HG02943 (cell line): ENCODE results near the gene FAM83G.
"Not testable (repeated sequence)": the region's sequence is repeated elsewhere in the genome, so short reads cannot be mapped to it uniquely, and the experiment has no call there.

ENCODE experiments used
- ATAC-seq: cut with Tn5 transposase; IDR thresholded peaks from one replicate; pipeline ENCODE4 v1.9.1; 2021; ENCODE audit warnings: mild to moderate bottlenecking, low read depth, moderate library complexity; ENCODE audit not compliant: unreplicated experiment

FAM83G gene

DNA sequence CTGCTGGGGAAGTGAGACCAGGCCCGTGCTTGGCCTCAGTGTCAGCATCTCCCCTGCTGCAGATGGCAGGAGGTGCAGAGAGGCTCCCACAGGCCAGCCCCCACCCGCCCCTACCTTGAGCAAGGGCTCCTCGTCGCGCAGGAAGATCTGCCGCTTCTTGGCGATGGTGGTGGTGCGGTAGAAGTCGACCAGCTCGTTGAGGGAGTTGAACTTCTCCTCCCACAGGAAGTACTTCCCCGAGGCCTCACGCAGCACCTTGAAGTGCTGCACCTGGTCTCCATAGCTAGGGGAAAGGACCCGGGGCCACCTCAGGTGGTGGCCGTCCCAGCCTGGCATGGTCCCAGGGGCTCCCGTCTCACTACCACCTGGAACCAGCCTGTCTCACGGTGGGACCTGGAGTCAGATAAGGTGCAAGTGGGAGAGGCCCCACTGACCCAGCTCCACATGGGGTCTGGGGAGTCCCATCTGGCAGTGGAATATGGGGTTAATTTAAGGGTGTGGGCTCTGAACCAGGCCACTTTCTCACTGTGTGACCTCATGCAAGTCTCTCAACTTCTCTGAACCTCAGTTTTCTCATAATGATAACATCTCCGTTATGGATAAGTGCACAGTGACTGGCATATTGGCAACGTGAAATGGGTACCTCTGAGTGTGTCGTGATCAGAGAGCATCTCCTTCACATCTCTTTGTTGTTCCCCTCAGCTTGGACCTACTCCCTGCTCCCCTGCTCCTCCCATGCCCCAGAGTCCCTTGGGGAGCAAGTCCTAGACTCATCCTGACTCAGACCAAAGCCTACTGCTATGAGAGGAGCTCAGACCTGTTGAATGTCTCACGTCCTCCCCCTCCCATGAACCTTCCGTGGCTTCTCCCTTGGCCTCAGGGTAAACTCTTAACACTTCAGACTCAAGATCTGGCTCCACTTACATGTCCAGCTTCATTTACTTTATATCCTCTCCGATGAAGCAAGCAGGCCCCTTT, 19.8 kb upstream of the FAM83G start:
- ATAC-seq: no peak

GRCh38 chr17:19023209-19023999, 18.8 kb upstream of the FAM83G start:
- no peak for ATAC-seq

GRCh38 chr17:19022747-19023146, 18.2 kb upstream of the FAM83G start:
- ATAC-seq: no peak

GRCh38 chr17:19022128-19022527, 17.6 kb upstream of the FAM83G start:
- no peak for ATAC-seq

- no peak for ATAC-seq
Observed at GRCh38 chr17:19021622-19022083, 17.1 kb upstream of the FAM83G start.

DNA sequence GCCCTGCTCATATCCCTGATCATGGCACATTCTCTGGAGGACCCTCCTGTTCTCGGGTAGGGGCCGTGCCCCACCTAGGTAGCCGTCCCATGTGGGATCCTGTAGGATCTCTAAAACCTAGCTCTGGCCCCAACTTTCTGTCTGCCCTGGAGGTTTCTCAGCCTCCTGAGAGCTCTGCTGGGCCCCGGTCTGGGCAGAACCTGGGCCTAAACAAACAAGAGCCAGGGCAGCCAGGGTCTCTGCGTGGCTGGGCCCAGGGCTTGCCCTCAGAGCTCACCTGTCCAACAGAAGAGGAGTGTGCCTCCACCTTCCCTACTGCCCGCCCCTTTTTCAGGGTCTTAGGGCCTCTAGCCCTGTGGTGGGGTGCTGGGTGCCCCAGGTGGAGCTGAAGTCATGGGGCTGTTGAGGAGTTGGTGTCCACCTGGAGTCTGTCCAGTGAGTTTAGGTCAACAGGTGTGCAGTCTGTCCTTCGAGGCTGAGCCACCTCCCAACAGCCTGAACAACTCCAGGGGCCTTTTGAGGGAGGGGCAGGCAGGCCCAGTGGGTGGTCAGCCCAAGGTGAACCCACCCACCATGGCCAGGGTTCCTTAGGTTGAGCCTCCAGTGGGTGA, 16.6 kb upstream of the FAM83G start:
- ATAC-seq: not testable (repeated sequence)

- ATAC-seq: no peak
Observed at GRCh38 chr17:19020016-19020415, 15.5 kb upstream of the FAM83G start.

- ATAC-seq: no peak
Observed at GRCh38 chr17:19019041-19019941, 14.7 kb upstream of the FAM83G start.

DNA sequence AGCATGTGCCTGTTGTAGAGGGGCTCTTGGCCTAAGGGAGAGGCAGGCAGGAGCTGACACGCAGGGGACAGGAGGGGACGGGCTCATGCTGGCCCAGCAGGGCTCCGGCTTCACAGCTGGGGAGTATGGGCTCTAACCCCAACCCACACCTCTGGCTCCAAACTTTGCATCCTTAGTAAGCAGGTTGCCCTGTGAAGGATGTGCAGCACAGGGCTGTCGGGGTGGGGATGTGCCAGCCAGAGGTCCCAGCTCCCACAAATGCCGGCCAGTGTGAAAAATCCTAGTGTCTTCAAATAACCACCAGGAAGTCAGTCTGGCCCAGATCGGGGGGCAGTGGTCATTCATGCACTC, 14.0 kb upstream of the FAM83G start:
- no peak for ATAC-seq

DNA sequence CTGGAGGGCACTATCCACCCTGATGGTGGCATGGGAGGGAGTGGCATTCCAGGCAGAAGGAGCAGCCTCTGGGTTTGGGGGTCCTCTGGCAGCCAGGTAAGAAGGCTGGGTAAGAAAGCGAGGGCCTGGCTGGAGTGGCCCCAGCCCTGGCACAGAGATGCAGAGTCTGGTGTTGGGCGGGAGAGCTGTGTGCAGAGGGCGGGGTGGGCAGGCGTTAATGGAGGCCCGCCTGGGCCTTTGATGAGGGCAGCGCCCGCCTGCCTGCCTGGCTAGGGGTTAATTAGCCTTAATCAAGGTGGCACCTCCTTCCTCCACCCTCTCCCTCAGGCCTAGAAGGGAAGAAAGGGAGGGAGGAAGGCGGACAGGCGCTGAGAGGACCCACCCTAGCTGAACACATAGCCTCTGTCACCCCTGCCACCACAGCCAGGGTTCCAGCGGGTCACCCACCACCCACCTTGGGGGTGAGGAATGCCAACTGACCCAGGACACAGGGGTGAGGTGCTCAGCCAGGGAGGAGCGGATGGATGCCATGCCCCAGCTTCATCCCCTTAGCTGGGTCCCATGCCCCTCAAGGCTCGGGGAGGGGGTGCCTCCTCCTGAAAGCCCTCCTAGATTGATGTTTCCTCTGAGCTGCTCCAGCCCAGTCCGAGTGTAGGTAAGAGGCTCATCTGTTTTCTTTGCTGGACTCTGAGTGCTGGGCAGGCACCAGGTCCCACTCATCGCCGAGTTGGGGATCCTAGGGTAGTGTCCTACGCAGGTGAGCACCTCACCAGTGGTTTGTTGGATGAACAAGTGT, 13.4 kb upstream of the FAM83G start:
- ATAC-seq: no peak

GRCh38 chr17:19017401-19017800, 12.8 kb upstream of the FAM83G start:
- ATAC-seq: no peak

DNA sequence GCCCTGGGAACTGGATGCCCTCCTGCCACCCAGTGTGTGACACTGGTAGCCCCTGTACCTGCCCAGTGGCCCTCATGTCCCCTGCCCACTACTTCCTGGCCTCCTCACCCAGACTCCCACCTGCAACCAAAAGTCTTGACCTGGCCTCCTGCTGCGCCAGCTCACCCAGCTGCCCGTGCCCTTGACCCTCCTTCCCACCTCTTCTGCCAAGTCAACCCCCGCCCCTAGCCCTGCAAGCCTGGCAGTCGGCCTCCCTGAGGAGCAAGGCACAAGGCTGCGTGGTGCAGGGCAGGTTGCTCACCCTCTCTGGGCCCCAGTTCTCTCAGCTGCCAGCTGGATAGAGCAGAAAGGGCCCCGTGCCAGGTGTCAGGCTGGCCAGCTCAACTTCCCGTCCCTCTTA, 12.3 kb upstream of the FAM83G start:
- no peak for ATAC-seq

- ATAC-seq: no peak
Observed at GRCh38 chr17:19016297-19016696, 11.7 kb upstream of the FAM83G start.

- ATAC-seq: no peak
Observed at GRCh38 chr17:19015428-19015827, 10.9 kb upstream of the FAM83G start.

DNA sequence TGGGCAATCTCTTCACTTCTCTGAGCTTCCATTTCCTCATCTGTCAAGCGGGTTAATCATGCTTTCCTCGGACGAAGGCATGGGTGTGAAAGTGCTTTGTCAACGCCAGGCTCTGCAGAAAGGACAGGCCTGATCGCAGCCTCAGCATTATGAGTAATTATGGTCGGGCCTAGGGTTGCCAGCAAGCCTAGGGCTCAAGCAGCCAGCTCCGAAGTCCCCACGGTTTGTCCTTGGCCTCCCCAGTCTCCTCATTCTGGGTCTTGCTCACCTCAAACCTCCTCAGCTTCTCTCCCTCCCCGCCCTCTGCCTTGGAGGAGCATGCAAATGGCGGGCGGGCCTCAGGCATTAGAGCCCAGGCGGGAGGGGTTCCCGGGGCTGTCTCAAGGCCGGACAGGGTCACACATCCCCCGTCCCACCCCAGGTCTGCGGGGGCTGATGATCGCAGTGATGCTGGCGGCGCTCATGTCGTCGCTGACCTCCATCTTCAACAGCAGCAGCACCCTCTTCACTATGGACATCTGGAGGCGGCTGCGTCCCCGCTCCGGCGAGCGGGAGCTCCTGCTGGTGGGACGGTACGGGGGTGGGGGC, 10.2 kb upstream of the FAM83G start:
- no peak for ATAC-seq

DNA sequence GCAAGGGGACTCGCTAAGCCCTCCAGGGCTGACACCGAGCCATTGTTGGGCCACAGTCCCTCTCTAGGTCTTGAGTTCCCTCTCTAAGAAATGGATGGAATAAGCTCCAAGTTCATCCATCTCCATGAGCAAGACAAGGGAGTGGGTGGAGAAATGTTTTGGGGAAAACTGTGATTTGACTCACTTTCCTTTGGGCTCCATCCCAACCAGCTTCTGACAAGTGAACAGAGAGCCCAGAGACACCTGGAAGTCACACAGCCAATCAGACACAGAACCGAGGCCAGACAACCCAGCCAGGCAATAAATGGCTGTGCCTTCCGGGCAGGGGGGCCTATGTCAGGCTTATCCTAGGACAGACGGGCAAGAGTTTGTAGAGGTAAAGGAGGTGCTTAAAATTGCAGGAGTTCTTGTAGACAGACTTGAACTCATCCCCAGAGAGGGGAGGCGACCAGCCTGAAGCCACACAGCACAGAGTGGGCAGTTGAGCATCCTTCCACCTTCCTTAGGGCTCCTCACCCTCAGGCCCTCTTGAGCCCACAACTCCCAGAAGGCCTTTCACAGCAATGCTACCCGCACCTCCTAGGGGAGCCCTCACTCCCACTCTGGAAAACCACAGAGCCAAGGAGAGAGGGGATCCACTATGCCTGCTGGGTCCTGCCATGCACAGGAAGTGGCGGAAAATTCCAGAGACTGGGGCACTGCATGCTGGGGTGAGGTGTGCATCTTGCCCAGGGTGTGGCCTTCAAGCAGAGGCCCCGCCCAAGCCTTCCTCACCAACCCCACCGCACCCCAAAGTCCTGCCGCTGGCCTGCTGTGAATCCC, 9.5 kb upstream of the FAM83G start:
- ATAC-seq: no peak

DNA sequence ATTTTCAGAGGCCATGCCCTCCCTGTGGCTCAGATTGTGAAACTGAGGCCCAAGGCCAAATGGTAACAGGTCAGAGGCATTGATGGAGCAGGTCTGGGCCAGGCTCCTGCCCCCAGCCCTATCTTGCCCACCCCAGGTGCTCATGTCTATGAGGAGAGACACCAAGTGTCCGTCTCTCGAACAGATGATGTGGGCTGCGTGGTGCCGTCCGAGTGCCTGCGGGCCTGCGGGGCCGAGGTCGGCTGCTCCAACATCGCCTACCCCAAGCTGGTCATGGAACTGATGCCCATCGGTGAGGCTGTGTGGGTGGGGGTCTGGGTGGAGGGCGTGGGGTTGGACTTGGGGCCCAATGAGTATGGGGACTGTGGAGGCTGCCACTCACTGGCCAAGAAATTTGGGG, 8.7 kb upstream of the FAM83G start:
- ATAC-seq: no peak
